Skeletal muscle tissue (tissue), 4 donors: ENCODE data around the gene PORCN. TPM values are rescaled to one million over a fixed set of nuclear protein-coding genes. Genes with fewer than 3 reads are reported as not detected.

Source experiments
- H3K27ac ChIP-seq: one replicate; pipeline ENCODE4 v1.7.0; 2013; ENCODE audit warnings: mild to moderate bottlenecking, low read depth, low read length, inconsistent platforms
- H3K27me3 ChIP-seq, 3 donors: one replicate each; pipeline ENCODE4 v1.7.0; 2013; ENCODE audit warnings: low read length in 3 of 3; ENCODE audit not compliant: control insufficient read depth in 3 of 3, insufficient read depth in 3 of 3
- H3K36me3 ChIP-seq, 3 donors: one replicate each; pipeline ENCODE4 v1.7.0; 2013; ENCODE audit warnings: low read length in 3 of 3; ENCODE audit not compliant: control insufficient read depth in 3 of 3, insufficient read depth in 3 of 3
- H3K4me1 ChIP-seq, 3 donors: one replicate each; pipeline ENCODE4 v1.7.0; 2013; ENCODE audit warnings: low read length in 3 of 3, mild to moderate bottlenecking in 3 of 3; ENCODE audit not compliant: control insufficient read depth in 3 of 3, insufficient read depth in 3 of 3
- H3K4me3 ChIP-seq, 3 donors: one replicate each; pipeline ENCODE4 v1.7.0; 2013; ENCODE audit warnings: low read length in 3 of 3
- H3K9ac ChIP-seq, 3 donors: one replicate each; pipeline ENCODE4 v1.7.0; 2013; ENCODE audit warnings: low read length in 3 of 3, mild to moderate bottlenecking in 3 of 3, moderate library complexity in 2 of 3, low read depth in 1 of 3
- H3K9me3 ChIP-seq, 3 donors: one replicate each; pipeline ENCODE4 v1.7.0; 2013; ENCODE audit warnings: low read length in 3 of 3; ENCODE audit not compliant: control insufficient read depth in 3 of 3
- total RNA-seq: library from RNA; depleted of rRNA; stranded (reverse); fragments of >200 nt; gene quantifications from one replicate; pipeline ENCODE4 v1.2.3, GENCODE V29; 2014
- donor health status: Osteomylitis.

Gene PORCN
- total RNA-seq, 1 donor from 2014 or later = 1.0 TPM

- Histone ChIP-seq H3K4me3 (no peak overlapping the region), H3K9me3 (no peaks in the 10 kb centered on the region), H3K27ac (no peak overlapping the region), H3K4me1 (peaks cover 0 to 7% (median 0%) of the 10 kb centered on the region in 3 donors), H3K27me3 (no peaks in the 10 kb centered on the region), H3K9ac (no peak overlapping the region), H3K36me3 (no peaks in the 10 kb centered on the region)
Measured at GRCh38 chrX:48504261-48504660, 4.5 kb upstream of the PORCN start.

- Histone ChIP-seq H3K27me3 (no peaks in the 10 kb centered on the region), H3K36me3 (no peaks in the 10 kb centered on the region), H3K9me3 (no peaks in the 10 kb centered on the region), H3K4me3 (no peak overlapping the region), H3K9ac (no peak overlapping the region), H3K27ac (no peak overlapping the region), H3K4me1 (peaks cover 6 to 16% (median 6%) of the 10 kb centered on the region in 3 donors)
Measured at GRCh38 chrX:48505481-48505880, 3.3 kb upstream of the PORCN start.

- H3K9me3 ChIP-seq = no peaks in the 10 kb centered on the region
- no peak overlapping the region for H3K9ac ChIP-seq
- H3K27ac ChIP-seq = no peak overlapping the region
- H3K4me3 ChIP-seq = no peak overlapping the region
- no peaks in the 10 kb centered on the region for H3K27me3 ChIP-seq
- peaks cover 0 to 3% (median 0%) of the 10 kb centered on the region in 3 donors for H3K36me3 ChIP-seq
- H3K4me1 ChIP-seq = peaks cover 6 to 16% (median 6%) of the 10 kb centered on the region in 3 donors
Measured at GRCh38 chrX:48507246-48507645, 1.5 kb upstream of the PORCN start.

DNA sequence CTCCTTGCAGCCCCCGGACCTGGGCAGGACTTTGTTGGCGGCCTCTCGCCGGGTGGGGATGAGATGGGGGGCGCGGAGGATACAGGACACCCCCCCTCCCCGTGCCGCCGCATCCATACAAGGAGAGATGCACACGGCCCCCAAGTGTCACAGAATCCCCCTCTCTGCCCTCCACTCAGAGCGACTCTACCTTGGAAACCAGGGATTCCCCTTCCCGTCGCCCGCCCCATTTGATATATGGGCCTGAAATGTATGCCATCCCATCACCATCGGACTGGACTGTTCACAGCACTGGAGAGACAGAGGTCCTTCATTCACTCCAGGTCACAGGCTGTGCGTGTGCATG, 426 bp downstream of the PORCN start:
- Histone ChIP-seq H3K9me3 (no peaks in the 10 kb centered on the region), H3K27me3 (no peaks in the 10 kb centered on the region), H3K36me3 (peaks cover 0 to 5% (median 0%) of the 10 kb centered on the region in 3 donors), H3K4me3 (peak overlapping the region; percentile 70 to 82 (median 76)), H3K9ac (peak overlapping the region; percentile 76 to 85 (median 84)), H3K27ac (peak overlapping the region; percentile 76), H3K4me1 (peaks cover 6 to 16% (median 6%) of the 10 kb centered on the region in 3 donors)

DNA sequence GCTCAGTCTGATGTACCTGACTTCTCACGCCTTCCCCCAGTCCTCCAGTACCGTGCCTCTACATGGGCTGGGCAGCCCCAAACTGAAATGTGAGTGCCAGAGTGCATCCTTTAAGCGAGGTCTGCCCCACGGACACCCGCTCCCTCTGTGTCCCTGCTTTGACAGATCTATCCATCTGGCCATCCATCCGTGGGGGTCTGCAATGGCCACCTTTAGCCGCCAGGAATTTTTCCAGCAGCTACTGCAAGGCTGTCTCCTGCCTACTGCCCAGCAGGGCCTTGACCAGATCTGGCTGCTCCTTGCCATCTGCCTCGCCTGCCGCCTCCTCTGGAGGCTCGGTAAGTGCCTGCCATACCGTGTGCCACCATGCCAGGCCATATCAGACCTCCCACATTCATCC, 827 bp downstream of the PORCN start:
- Histone ChIP-seq H3K9me3 (no peaks in the 10 kb centered on the region), H3K9ac (peak overlapping the region; percentile 76 to 85 (median 84))

DNA sequence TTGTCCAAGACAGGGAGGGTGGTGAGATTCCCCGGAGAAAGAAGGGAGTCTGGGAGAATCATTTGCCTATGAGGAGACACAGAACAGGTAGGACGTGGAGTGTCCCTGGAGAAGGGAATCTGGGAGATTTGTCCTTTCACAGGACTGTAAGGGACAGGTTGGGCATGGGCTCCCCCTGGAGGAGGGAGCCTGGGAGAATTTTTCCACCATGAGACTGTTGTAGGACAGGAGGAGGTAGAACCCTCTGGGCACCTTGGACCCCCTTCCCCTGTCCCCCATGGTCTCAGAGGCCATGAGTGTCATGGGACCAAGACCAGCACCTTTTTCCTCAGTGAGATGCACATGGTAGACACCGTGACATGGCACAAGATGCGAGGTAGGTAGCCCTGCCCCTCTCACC, 2.8 kb downstream of the PORCN start:
- peaks cover 6 to 16% (median 6%) of the 10 kb centered on the region in 3 donors for H3K4me1 ChIP-seq
- no peaks in the 10 kb centered on the region for H3K27me3 ChIP-seq
- H3K36me3 ChIP-seq = peaks cover 0 to 9% (median 5%) of the 10 kb centered on the region in 3 donors
- H3K4me3 ChIP-seq = no peak overlapping the region
- H3K9ac ChIP-seq = no peak overlapping the region
- H3K9me3 ChIP-seq = no peaks in the 10 kb centered on the region
- H3K27ac ChIP-seq = no peak overlapping the region

More for the DNA sequence above, 827 bp downstream of the PORCN start:
- Histone ChIP-seq H3K4me1 (peaks cover 6 to 16% (median 6%) of the 10 kb centered on the region in 3 donors), H3K4me3 (peak overlapping the region; percentile 70 to 82 (median 76)), H3K27me3 (no peaks in the 10 kb centered on the region), H3K27ac (no peak overlapping the region), H3K36me3 (peaks cover 0 to 5% (median 0%) of the 10 kb centered on the region in 3 donors)

GRCh38 chrX:48512371-48512935, 3.7 kb downstream of the PORCN start:
- Histone ChIP-seq H3K9me3 (no peaks in the 10 kb centered on the region), H3K27me3 (no peaks in the 10 kb centered on the region), H3K4me3 (no peak overlapping the region), H3K36me3 (peaks cover 0 to 11% (median 6%) of the 10 kb centered on the region in 3 donors), H3K4me1 (peaks cover 6 to 16% (median 6%) of the 10 kb centered on the region in 3 donors), H3K27ac (no peak overlapping the region), H3K9ac (no peak overlapping the region)

DNA sequence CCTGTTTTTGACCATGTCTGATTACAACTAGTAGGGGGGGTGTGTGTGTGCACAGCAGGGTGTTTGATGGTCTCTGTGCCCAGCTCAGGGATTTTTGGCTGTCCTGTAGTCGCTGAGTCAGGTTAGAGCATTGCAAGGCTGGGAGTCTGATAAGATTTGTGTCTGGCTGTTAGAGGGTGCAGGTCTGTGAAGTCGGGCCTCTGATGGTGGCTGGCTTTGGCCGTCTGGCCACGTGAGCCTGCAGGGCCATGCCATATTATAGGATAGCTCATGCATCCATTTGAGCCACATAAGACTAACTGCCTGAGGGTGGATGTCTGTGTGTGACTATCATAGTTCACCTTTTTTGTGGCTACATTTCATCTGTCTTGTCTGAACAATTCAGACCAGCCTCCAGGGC, 4.9 kb downstream of the PORCN start:
- H3K4me3 ChIP-seq = no peak overlapping the region
- no peak overlapping the region for H3K27ac ChIP-seq
- no peaks in the 10 kb centered on the region for H3K27me3 ChIP-seq
- peaks cover 6 to 12% (median 6%) of the 10 kb centered on the region in 3 donors for H3K4me1 ChIP-seq
- no peak overlapping the region for H3K9ac ChIP-seq
- no peaks in the 10 kb centered on the region for H3K9me3 ChIP-seq
- peaks cover 0 to 11% (median 6%) of the 10 kb centered on the region in 3 donors for H3K36me3 ChIP-seq

DNA sequence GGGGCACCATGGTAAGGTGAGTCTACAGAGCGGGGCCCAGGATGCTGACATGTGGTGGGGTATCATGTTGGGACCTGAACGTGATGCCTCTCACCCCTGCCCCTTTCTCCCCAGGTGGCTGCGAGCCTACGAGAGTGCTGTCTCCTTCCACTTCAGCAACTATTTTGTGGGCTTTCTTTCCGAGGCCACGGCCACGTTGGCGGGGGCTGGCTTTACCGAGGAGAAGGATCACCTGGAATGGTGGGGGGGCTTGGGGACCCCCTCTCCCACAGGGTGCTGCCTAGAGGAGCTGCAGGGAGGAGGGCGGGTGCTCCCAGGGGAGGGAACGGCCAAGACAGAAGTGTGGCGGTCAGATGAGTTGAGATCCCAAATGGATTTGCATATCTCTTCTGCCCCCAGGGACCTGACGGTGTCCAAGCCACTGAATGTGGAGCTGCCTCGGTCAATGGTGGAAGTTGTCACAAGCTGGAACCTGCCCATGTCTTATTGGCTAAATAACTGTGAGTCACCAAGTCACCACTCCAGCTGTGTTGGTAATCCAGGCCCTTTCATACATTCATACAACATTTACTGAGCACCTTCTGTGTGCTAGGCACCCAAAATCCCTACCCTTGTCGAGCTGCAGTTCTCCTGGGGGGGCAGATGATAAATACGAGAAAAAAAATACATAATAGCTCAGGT, 5.5 kb downstream of the PORCN start:
- no peaks in the 10 kb centered on the region for H3K27me3 ChIP-seq

DNA sequence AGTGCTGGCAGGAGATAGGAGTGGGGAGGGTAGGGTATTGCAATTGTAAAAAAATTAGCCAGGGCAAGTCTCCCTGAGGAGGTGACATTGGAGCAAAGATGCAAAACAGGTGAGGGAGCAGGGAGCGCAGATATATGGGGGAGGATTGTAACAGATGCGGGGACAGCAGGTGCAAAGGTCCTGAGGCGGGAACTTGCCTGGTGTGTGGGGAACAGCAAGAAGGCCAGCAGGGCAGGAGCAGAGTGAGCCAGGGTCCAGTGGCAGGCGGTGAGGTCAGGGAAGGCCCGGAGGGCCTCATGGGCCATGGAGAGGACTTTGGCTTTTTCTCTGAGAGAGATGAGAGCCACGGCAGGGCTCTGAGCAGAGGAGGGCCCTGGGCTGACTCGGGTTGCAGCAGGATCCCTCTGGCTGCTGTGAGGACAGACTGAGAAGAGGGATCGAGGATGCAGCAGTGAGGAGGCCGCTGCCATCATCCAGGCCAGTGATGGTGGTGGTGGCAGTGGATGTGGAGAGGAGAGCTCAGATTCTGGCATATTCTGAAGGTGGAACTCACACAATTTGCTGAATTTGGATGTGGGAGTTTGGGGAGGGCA, 6.2 kb downstream of the PORCN start:
- Histone ChIP-seq H3K9me3 (no peaks in the 10 kb centered on the region), H3K36me3 (peaks cover 0 to 11% (median 6%) of the 10 kb centered on the region in 3 donors), H3K4me3 (no peak overlapping the region), H3K27me3 (no peaks in the 10 kb centered on the region), H3K9ac (no peak overlapping the region), H3K4me1 (peaks cover 0 to 2% (median under 1%) of the 10 kb centered on the region in 3 donors), H3K27ac (no peak overlapping the region)

More for the DNA sequence above, 5.5 kb downstream of the PORCN start:
- no peak overlapping the region for H3K4me3 ChIP-seq
- no peak overlapping the region for H3K9ac ChIP-seq
- peaks cover 0 to 11% (median 6%) of the 10 kb centered on the region in 3 donors for H3K36me3 ChIP-seq
- no peaks in the 10 kb centered on the region for H3K9me3 ChIP-seq
- no peak overlapping the region for H3K27ac ChIP-seq
- H3K4me1 ChIP-seq = peaks cover 6 to 8% (median 6%) of the 10 kb centered on the region in 3 donors
